ENCODE results near the gene ITCH.

- no peak for TF ChIP-seq CTCF (IDR thresholded peaks at IDR 0.05)
- TF ChIP-seq POLR2A (IDR thresholded peaks at IDR 0.05), result no peak
- TF ChIP-seq EP300 (IDR thresholded peaks at IDR 0.05; ENCODE audit: low read depth), result no peak
- TF ChIP-seq POLR2AphosphoS5 (IDR thresholded peaks at IDR 0.05), result no peak
Measured at GRCh38 chr20:34493646-34494045, 130.6 kb downstream of the ITCH start.

All from transverse colon (tissue), 4 donors.